Activated T-helper 17 cell treated with anti-CD3 and anti-CD28 coated beads, Interleukin-2, amount 50 U/mL, for 72 hours (primary cell): ENCODE measurements around the gene DAAM2. TPM values are rescaled to one million over a fixed set of nuclear protein-coding genes. Genes with fewer than 3 reads are reported as not detected.

Source experiments
- ATAC-seq: fragments of 150-1000 bp; cut with Tn5 transposase; replicated peaks from 2 replicates; pipeline ENCODE4 v1.10.0; 2021; ENCODE audit warnings: mild to moderate bottlenecking, moderate library complexity
- H3K27ac Mint-ChIP-seq: one replicate; pipeline ENCODE4 v1.8.0; 2022; ENCODE audit warnings: mixed read lengths
- H3K27me3 Mint-ChIP-seq: one replicate; pipeline ENCODE4 v1.8.0; 2022; ENCODE audit warnings: mixed read lengths
- H3K36me3 Mint-ChIP-seq: one replicate; pipeline ENCODE4 v1.8.0; 2022; ENCODE audit warnings: low read depth, mild to moderate bottlenecking, mixed read lengths
- H3K4me1 Mint-ChIP-seq: one replicate; pipeline ENCODE4 v1.8.0; 2022; ENCODE audit warnings: mixed read lengths
- H3K4me3 Mint-ChIP-seq: one replicate; pipeline ENCODE4 v1.8.0; 2022; ENCODE audit warnings: mild to moderate bottlenecking, mixed read lengths
- H3K9me3 Mint-ChIP-seq: one replicate; pipeline ENCODE4 v1.8.0; 2022; ENCODE audit warnings: mixed read lengths
- total RNA-seq, 2 donors: library from RNA; stranded (reverse); gene quantifications; one replicate each; pipeline ENCODE4 v1.2.3, GENCODE V29; 2022

The DAAM2 gene
- total RNA-seq, 2 donors from 2014 or later, result not detected

DNA sequence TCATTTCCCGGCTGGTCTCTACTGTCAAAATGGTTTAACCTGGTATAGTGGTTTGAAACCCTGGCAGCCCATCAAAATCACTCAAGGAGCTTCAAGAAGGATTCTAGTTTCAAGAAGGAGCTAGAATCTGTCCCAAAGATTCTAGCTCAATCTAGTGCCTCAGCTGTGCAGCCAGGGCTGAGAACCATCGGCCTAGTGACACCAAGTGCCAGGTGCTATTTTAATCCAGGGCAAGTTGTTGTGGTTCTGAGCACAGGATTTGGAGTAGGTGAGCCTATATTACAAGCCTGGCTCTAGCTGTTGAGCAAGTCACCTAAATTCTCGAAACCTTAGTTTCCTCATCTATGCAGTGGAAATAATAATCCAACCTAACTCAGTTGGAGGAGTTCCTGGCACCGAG, 138.4 kb downstream of the DAAM2 start:
- Mint-ChIP-seq H3K27ac (no peak overlapping the region), H3K27me3 (peaks cover 23% of the 10 kb centered on the region), H3K4me1 (peaks cover 4% of the 10 kb centered on the region), H3K4me3 (no peak overlapping the region), H3K9me3 (peaks cover 5% of the 10 kb centered on the region), H3K36me3 (no peaks in the 10 kb centered on the region)
- no peak for ATAC-seq

DNA sequence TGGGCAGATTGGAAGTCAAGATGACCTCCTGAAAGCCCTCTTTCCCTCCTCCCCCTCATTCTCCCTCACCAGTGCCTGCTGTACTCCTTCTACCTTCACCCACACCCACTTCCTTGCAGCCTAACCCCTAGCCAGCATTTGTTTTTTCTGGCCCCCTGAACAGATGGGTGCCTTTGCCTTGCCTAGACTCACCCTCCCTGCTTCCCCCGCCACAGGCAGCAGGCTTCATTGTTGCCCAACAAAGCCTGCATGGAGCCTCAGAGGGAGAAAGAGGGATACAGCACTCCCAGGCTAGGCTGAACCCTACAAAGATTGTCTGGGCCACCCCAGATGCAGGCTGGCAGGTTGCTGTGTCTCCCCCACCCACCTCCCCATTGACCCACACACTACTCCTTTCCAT, 139.4 kb downstream of the DAAM2 start:
- Mint-ChIP-seq H3K27me3 (peaks cover 25% of the 10 kb centered on the region), H3K4me3 (no peak overlapping the region), H3K9me3 (no peaks in the 10 kb centered on the region), H3K27ac (no peak overlapping the region), H3K36me3 (no peaks in the 10 kb centered on the region), H3K4me1 (peaks cover 4% of the 10 kb centered on the region)
- ATAC-seq, result no peak

DNA sequence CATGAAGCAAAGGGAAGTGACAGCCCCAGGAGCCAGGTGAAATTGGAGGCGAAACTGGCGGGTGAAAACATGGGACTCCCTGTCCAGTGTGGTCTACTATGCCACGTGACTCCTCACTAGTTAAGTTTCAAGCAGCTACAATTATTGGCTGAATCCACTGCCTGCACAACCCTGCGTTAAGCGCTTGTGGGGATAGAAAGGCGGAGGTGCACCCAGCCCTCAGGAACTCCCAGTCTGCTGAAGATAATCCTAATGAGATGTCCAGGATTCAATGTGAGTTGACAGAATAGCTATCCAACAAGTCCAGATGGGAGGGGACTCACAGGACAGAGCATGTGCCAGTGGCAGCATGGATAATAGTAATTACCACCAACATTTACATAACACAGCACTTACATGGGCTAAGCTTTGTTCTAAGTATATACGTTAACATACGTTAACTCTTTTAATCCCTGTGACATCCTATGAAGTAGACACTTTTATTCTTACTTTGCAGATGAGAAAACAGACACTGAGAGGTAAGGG, 140.3 kb downstream of the DAAM2 start:
- H3K9me3 Mint-ChIP-seq, result no peaks in the 10 kb centered on the region
- H3K27me3 Mint-ChIP-seq, result peaks cover 29% of the 10 kb centered on the region
- no peak overlapping the region for H3K4me3 Mint-ChIP-seq
- ATAC-seq, result no peak
- H3K4me1 Mint-ChIP-seq, result peaks cover 4% of the 10 kb centered on the region
- H3K27ac Mint-ChIP-seq, result no peak overlapping the region
- H3K36me3 Mint-ChIP-seq, result no peaks in the 10 kb centered on the region

DNA sequence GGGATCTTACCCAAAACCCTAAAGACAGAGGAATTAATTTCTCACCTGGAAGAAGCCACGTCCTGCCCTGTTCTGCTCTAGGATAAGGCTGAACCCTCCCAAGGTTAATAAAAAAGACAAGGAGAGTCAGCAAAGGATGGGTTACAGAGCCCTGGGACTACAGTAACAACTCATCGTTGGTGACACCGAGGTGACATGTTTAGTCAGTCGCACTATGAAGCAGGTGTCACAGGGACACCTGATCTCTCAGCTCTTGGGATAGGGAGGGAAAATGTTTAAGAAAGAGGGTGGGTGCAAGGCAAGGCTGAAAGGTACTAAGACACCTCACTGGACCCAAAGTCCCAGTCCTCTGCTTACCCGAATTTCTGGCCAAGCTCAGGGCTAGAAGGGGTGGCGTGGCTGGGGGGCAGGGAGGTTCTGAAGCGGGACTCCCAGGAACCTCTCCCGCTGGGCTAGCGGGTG, 141.5 kb downstream of the DAAM2 start:
- H3K4me1 Mint-ChIP-seq, result peaks cover 4% of the 10 kb centered on the region
- peaks cover 32% of the 10 kb centered on the region for H3K27me3 Mint-ChIP-seq
- peak; percentile 62 for ATAC-seq
- no peaks in the 10 kb centered on the region for H3K36me3 Mint-ChIP-seq
- H3K4me3 Mint-ChIP-seq, result peak overlapping the region; percentile 71
- no peak overlapping the region for H3K27ac Mint-ChIP-seq
- no peaks in the 10 kb centered on the region for H3K9me3 Mint-ChIP-seq

DNA sequence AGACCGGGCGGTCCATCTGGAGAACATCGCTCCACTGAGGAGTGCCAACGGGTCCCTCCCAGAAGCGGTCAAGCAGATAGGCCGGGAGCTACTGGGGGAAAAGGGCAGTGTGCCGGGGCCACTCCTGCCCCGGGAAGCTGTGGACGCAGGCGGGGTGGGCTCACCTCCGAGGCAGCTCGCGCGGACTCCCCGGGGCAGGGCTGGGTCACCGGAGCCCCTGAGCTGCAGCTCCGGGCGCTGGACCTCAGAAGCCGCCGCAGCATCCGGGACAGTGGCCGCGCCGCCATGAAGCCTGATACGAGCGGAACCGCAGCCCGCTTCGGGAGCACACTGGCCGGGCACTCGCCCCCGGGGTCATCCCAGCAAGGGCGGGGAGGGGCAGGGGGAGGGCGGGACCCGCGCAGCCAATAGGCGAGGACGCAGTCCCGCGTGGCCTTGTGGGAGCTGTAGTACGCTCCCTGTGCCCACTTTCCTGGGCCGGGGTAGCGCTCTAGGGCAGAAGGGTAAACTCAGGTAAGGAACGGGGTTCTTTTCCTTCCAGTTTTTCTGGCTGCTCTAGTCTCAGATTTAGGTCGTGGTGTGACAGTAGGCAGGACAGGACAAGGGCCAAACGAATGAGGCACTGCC, 142.1 kb downstream of the DAAM2 start, which contains the start of gene MOCS1:
TSS of gene MOCS1 (minus strand) at position 332 of the 627 bp plus-strand sequence. CDS start at position 287, 45 bp downstream.
- H3K36me3 Mint-ChIP-seq, result no peaks in the 10 kb centered on the region
- H3K4me3 Mint-ChIP-seq, result peak within 1 kb of the TSS; percentile 71
- no peak within 1 kb of the TSS for H3K27ac Mint-ChIP-seq
- H3K27me3 Mint-ChIP-seq, result peaks cover 29% of the 10 kb centered on the region
- H3K4me1 Mint-ChIP-seq, result peaks cover 4% of the 10 kb centered on the region
- H3K9me3 Mint-ChIP-seq, result no peaks in the 10 kb centered on the region
- ATAC-seq, result peak; percentile 87

DNA sequence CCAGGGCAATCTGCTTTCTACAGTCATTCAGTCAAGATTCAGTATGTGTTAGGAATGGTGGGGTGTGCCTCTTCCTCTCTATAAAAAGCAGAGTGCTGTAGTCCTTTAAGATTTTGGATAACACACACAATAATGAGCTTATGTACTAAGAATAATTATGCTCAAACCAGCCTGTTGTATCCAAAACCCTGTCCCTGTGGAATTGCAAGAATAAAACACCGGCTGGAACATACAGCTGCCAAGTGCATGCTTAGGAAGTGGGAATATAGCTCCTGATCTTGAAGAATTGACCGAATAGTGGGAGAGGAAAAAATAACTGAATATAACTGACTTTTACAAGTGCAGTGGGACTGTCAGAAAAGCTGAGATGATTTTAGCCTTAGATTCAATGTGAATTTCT, 143.1 kb downstream of the DAAM2 start:
- peaks cover 27% of the 10 kb centered on the region for H3K27me3 Mint-ChIP-seq
- H3K36me3 Mint-ChIP-seq, result no peaks in the 10 kb centered on the region
- H3K4me3 Mint-ChIP-seq, result no peak overlapping the region
- H3K4me1 Mint-ChIP-seq, result peaks cover 4% of the 10 kb centered on the region
- no peaks in the 10 kb centered on the region for H3K9me3 Mint-ChIP-seq
- no peak overlapping the region for H3K27ac Mint-ChIP-seq
- no peak for ATAC-seq

DNA sequence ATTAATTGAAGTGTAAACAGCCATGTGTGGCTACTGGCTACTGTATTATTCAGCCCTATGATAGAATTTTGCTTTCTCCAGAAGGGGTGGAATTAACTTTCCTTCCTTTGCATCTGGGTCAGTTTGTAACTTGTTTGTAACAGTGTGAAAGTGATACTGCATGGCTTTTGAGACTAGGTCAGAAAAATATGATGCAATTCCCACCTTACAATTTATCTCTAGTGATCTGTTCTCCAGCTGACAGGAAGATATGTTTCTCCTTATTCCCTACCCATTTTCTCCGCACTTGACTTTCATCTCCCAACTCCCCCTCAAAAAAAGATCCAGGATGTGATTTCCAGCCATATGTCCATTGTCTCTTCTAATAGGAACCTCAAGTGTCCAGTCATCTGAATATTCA, 144.7 kb downstream of the DAAM2 start:
- peaks cover 26% of the 10 kb centered on the region for H3K27me3 Mint-ChIP-seq
- no peaks in the 10 kb centered on the region for H3K36me3 Mint-ChIP-seq
- no peak for ATAC-seq
- H3K9me3 Mint-ChIP-seq, result no peaks in the 10 kb centered on the region
- H3K27ac Mint-ChIP-seq, result no peak overlapping the region
- peaks cover 4% of the 10 kb centered on the region for H3K4me1 Mint-ChIP-seq
- H3K4me3 Mint-ChIP-seq, result no peak overlapping the region

DNA sequence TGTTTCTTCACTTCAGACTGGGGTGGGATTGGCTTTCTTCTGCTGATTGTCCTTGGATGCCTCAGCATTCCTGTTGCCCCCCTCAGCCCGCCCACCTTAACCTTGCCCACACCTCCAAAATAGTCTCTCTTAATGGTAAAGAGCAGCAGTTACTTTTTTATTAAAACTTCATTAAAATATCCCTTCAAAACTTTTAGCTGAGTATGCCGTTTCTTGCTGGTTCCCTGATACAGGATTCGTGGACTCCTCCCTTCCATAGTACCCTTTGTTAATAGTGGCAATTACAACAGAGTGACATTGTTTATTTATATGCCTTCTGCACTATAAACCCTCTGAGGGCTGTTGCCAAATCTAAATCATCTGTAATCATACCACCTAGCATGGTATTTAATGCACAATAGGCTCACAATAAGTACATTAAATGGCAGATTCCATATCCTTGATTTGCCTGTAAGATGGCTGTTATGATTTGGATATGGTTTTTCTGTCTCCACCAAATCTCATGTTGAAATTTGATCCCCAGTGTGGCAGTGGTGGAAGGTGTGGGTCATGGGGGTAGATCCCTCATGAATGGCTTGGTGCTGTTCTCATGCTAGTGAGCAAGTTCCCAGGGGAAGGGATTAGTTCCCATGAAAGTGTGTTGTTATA, 145.6 kb downstream of the DAAM2 start:
- H3K36me3 Mint-ChIP-seq, result no peaks in the 10 kb centered on the region
- no peak overlapping the region for H3K4me3 Mint-ChIP-seq
- H3K27me3 Mint-ChIP-seq, result peaks cover 23% of the 10 kb centered on the region
- peaks cover 4% of the 10 kb centered on the region for H3K4me1 Mint-ChIP-seq
- H3K27ac Mint-ChIP-seq, result no peak overlapping the region
- no peaks in the 10 kb centered on the region for H3K9me3 Mint-ChIP-seq
- ATAC-seq, result no peak

DNA sequence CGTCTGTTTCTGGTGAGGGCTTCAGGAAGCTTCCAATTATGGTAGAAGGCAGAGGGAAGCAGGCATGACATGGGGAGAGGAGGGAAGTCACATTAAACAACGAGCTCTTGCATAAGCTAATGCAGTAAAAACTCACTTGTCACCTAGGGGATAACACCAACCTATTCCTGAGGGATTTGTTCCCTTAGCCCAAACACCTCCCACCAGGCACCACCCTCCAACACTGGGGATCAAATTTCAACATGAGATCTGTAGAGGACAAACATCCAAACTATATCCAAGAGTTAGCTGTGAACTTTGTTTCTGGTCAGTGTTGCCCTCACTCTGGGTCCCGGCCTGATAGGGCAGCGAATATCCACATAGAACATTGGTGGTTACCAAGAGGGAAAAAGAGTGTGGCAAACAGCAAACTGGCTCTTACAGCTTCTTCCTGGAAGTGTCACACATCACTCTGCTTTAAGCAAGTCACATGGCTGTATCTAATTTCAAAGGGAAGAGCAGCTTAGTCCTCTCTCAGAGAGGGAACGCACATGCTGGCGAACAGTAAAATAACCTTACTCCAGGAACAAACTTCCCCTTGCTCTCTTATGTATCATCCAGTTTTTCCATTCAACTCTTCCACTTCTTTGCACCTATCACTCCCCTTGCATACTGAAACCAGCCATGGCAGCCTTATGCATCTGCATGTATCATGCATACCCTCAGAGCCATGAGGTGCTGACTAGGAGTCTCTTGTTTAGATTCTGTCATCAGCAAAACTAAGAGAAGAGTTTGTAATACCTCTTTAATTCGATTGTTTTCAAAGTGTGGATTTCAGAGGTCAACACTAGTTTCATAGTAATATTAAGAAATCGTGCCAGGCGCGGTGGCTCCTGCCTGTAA, 146.8 kb downstream of the DAAM2 start:
- Mint-ChIP-seq H3K4me1 (no peaks in the 10 kb centered on the region), H3K27ac (no peak overlapping the region), H3K9me3 (no peaks in the 10 kb centered on the region), H3K4me3 (no peak overlapping the region), H3K36me3 (no peaks in the 10 kb centered on the region), H3K27me3 (peaks cover 16% of the 10 kb centered on the region)
- ATAC-seq, result no peak

DNA sequence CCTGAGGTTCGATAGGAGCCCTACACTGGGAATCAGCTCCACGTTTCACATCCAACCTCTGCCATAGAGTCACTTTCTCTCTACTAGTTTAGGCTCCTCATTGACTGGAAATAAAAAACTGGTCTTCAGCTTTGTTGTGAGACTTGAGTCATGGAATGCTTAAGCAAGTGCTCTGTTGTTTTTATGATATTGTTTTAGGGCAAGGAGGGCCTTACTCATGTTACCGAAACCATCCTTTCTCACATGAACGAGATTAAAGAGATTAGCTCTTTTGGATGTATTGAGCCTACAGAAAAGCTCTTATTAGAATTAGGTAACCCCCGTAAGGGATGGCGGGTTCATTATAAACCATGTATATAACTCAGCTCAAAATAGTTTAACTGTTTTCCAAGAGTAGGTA, 149.0 kb downstream of the DAAM2 start:
- no peak overlapping the region for H3K27ac Mint-ChIP-seq
- H3K4me1 Mint-ChIP-seq, result no peaks in the 10 kb centered on the region
- H3K27me3 Mint-ChIP-seq, result peaks cover 8% of the 10 kb centered on the region
- no peaks in the 10 kb centered on the region for H3K9me3 Mint-ChIP-seq
- no peaks in the 10 kb centered on the region for H3K36me3 Mint-ChIP-seq
- H3K4me3 Mint-ChIP-seq, result no peak overlapping the region
- no peak for ATAC-seq

DNA sequence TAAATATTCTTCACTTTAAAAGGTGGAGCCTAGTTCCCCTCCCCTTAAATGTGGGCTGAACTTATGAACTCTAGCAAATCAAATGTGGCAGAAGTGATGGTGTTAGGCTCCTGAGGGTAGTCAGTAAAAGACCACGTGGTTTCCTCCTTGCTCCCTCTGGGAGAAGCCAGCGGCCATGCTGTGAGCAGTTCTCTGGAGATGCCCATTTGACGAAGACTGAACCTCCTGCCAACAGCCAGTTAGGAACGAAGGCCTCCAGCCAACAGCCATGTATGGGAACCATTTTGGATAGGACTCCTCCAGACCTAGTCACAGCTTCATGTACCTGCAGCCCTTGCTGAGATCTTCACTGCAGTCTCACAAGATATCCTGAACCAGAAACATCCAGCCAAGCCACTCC, 149.6 kb downstream of the DAAM2 start:
- no peak for ATAC-seq
- Mint-ChIP-seq H3K4me3 (no peak overlapping the region), H3K27ac (no peak overlapping the region), H3K27me3 (peaks cover 11% of the 10 kb centered on the region), H3K9me3 (no peaks in the 10 kb centered on the region), H3K4me1 (no peaks in the 10 kb centered on the region), H3K36me3 (no peaks in the 10 kb centered on the region)

DNA sequence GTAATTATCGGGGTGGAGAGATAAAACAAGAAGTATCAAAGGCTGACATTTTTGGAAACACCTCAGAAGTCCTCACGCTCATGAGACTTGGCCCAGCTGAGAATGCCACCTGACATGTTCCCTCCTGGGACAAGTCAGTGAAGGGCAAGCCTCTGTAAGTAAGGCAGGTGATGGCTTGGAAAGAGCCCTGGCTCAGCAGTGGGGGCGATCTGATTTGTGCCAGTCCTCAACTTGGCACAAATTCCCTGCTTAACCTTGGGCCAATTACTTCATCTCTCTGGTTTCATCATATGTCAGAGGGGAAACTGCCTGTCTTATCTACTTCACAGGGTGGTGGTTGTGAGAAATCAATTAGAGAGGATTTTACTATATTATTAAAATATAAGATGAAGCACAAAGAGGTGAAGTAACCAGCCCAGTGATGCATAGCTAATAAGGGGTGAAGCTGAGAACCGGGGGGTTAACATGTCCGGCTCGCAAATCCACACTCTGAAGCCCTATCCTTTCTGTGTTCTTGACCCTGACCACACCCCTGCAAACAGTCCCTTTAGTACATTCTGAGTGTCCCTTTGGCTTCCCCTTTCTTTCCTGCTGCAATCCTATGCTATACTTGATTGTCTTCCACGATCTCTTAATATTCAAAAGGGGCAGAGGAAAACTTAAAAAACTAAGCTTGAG, 150.9 kb downstream of the DAAM2 start:
- no peak for ATAC-seq
- H3K4me1 Mint-ChIP-seq, result no peaks in the 10 kb centered on the region
- H3K4me3 Mint-ChIP-seq, result no peak overlapping the region
- H3K27ac Mint-ChIP-seq, result no peak overlapping the region
- H3K27me3 Mint-ChIP-seq, result peaks cover 6% of the 10 kb centered on the region
- H3K9me3 Mint-ChIP-seq, result no peaks in the 10 kb centered on the region
- H3K36me3 Mint-ChIP-seq, result no peaks in the 10 kb centered on the region

DNA sequence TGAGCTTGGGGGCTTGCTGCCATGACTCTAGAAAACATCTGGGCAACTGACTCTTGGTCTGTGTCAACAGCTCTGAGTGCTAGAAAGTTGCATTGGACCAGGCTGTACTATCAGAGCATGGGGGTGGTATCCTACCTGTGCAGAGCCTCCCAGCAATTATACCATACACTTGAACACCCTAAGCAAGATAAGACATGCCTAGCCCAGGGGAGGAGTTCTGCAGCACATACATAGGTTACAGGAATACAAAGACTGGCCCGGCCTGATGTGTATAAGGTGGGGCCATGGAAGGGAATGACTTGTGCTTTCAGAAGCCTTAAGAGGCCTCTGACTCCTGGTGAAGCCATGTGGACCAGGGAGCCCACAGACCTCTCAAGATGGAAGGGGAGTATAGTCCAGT, 153.4 kb downstream of the DAAM2 start:
- H3K4me1 Mint-ChIP-seq, result no peaks in the 10 kb centered on the region
- no peaks in the 10 kb centered on the region for H3K9me3 Mint-ChIP-seq
- peaks cover 6% of the 10 kb centered on the region for H3K27me3 Mint-ChIP-seq
- H3K27ac Mint-ChIP-seq, result no peak overlapping the region
- H3K36me3 Mint-ChIP-seq, result no peaks in the 10 kb centered on the region
- H3K4me3 Mint-ChIP-seq, result no peak overlapping the region
- no peak for ATAC-seq

DNA sequence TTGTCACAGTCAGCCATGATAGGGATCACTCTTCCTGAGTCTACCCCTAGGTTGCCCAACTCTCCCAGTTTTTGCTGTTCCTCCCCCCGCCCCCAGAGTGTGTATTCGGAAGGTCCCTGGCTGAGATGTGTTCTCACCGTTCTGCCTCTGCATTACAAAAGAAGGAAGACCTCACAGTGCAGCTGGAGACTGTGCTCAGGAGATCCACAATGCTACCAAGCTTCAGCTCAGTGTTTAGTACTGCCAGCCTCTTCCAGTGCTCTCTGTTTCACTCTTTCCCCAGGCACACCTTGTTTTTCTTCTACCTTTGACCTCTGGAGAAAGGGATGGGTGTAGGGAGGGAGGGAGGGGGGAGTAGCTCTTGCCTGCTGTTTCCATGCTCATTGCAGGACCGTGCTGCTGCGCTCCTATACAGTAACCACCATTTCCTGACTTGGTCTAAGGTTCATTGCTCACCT, 155.5 kb downstream of the DAAM2 start:
- Mint-ChIP-seq H3K27ac (no peak overlapping the region), H3K9me3 (no peaks in the 10 kb centered on the region), H3K36me3 (no peaks in the 10 kb centered on the region), H3K27me3 (peaks cover 6% of the 10 kb centered on the region), H3K4me1 (no peaks in the 10 kb centered on the region), H3K4me3 (no peak overlapping the region)
- no peak for ATAC-seq
